Measurements from ENCODE around the gene TMEM151A.

The TMEM151A gene

DNA sequence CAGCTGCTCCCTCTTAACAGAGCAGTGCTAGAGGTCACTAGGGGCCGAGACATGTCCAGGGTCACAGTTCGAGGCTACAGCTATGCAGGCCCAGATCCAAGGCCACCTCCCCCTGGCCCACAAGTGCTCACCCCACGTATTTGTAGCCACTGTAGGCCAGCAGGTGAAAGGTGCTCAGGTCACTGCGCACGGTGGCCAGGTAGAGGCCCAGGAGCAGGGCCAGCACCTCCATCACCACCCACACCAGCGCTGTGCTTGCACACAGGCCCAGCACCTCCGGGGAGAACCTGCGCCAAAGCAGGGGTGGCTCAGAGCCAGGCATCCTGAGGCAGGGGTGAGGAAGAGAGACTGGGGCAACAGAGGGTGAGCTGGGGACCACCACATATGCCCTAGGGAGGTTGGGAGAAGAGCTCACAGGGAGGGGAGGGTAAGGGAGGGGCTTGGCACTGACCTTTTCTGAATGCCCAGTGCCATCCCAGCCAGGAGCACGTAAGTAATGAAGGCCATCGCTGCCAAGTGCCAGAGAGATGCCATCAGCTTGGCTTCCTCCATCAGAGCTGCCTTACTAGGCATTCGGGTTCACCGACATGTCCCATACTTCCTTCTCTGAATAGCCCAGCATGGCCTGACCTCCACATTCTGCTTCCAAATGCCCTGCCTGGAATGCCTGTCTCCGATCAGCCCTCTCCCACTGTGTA lies 6.3 kb upstream of the TMEM151A start:
- Histone ChIP-seq H4K8ac (ENCODE audit: low read depth, low read length) (no peak overlapping the region), H3K4ac (ENCODE audit: low read length) (no peak overlapping the region), H2AFZ (ENCODE audit: low read length) (no peak overlapping the region), H3K4me1 (ENCODE audit: control insufficient read depth in 2 of 2, insufficient read depth in 1 of 2, low read depth in 1 of 2, low read length in 2 of 2) (peaks cover 28 to 33% of the 10 kb centered on the region in 2 donors), H3K23ac (ENCODE audit: low read depth, low read length, poor library complexity) (peak overlapping the region; percentile 74), H3K4me2 (ENCODE audit: insufficient read depth, low read length, poor library complexity, severe bottlenecking) (no peak overlapping the region), H3K18ac (ENCODE audit: low read length) (no peak overlapping the region), H3K4me3 (ENCODE audit: low read length in 2 of 2) (no peak overlapping the region), H3K14ac (ENCODE audit: low read length) (no peak overlapping the region), H3K27ac (replicated peaks; ENCODE audit: low read length) (no peak overlapping the region), H3K9ac (ENCODE audit: low read depth, low read length, poor library complexity) (no peak overlapping the region), H3K79me1 (ENCODE audit: low read depth, low read length) (peaks cover 4% of the 10 kb centered on the region), H2BK12ac (ENCODE audit: low read length) (no peak overlapping the region), H3K27me3 (ENCODE audit: control insufficient read depth in 3 of 3, insufficient read depth in 3 of 3, low read depth in 1 of 3, low read length in 3 of 3) (peaks cover 0 to 5% (median 4%) of the 10 kb centered on the region in 3 experiments), H2AK5ac (ENCODE audit: low read depth, low read length) (peak overlapping the region; percentile 47), H3K36me3 (replicated peaks in 1 of 2; ENCODE audit: control insufficient read depth in 2 of 2, insufficient read depth in 2 of 2, low read length in 2 of 2) (peaks cover 21 to 58% of the 10 kb centered on the region in 2 donors), H2BK120ac (ENCODE audit: low read depth, low read length) (no peak overlapping the region), H4K91ac (ENCODE audit: low read depth, low read length, poor library complexity) (no peak overlapping the region), H2BK5ac (ENCODE audit: low read length) (peak overlapping the region; percentile 35), H2BK15ac (ENCODE audit: low read length) (no peak overlapping the region), H3K9me3 (replicated peaks in 1 of 2; ENCODE audit: control insufficient read depth in 2 of 2, insufficient read depth in 1 of 2, low read depth in 1 of 2, low read length in 2 of 2) (no peaks in the 10 kb centered on the region)
- no CpG with 5 or more reads among the region's 13 CpGs for WGBS, 2 donors (ENCODE audit: extremely low coverage in 2 of 2, insufficient read length in 2 of 2, insufficient replicate concordance in 1 of 2)
- no peak for DNase-seq (ENCODE audit: low spot score)

DNA sequence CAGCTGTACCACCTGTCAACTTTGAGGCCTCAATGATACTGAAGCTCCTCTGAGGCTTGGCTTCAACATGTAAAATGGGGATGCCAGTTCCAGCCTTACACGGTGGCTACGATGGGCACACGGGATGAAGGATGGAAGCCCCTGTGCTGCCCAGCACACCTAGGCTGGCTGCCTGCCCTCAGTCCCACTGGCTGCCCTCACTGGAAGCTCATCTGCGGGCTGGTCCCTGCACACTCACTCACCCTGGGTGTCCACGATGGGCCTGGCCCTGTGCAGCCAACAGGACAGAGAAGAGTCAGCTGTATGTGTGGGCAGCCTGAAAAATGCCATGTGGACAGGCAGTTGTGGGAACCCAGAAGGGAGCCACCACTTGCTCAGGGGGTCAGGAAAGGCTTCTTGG lies 5.0 kb upstream of the TMEM151A start:
- no peak overlapping the region for H3K4ac ChIP-seq (ENCODE audit: low read length)
- DNase-seq (ENCODE audit: low spot score): no peak
- H2AFZ ChIP-seq (ENCODE audit: low read length): no peak overlapping the region
- H3K36me3 ChIP-seq (replicated peaks in 1 of 2; ENCODE audit: control insufficient read depth in 2 of 2, insufficient read depth in 2 of 2, low read length in 2 of 2): peaks cover 19 to 48% of the 10 kb centered on the region in 2 donors
- no peak overlapping the region for H3K14ac ChIP-seq (ENCODE audit: low read length)
- H3K23ac ChIP-seq (ENCODE audit: low read depth, low read length, poor library complexity): no peak overlapping the region
- peaks cover 20 to 22% of the 10 kb centered on the region in 2 donors for H3K4me1 ChIP-seq (ENCODE audit: control insufficient read depth in 2 of 2, insufficient read depth in 1 of 2, low read depth in 1 of 2, low read length in 2 of 2)
- peaks cover 6 to 17% (median 16%) of the 10 kb centered on the region in 3 experiments for H3K27me3 ChIP-seq (ENCODE audit: control insufficient read depth in 3 of 3, insufficient read depth in 3 of 3, low read depth in 1 of 3, low read length in 3 of 3)
- no peak overlapping the region for H3K18ac ChIP-seq (ENCODE audit: low read length)
- H2BK5ac ChIP-seq (ENCODE audit: low read length): no peak overlapping the region
- WGBS, 2 donors (ENCODE audit: extremely low coverage in 2 of 2, insufficient read length in 2 of 2, insufficient replicate concordance in 1 of 2): no CpG with 5 or more reads among the region's 5 CpGs
- no peak overlapping the region for H4K91ac ChIP-seq (ENCODE audit: low read depth, low read length, poor library complexity)
- H3K79me1 ChIP-seq (ENCODE audit: low read depth, low read length): peaks cover 4% of the 10 kb centered on the region
- H2AK5ac ChIP-seq (ENCODE audit: low read depth, low read length): no peak overlapping the region
- H3K4me3 ChIP-seq (ENCODE audit: low read length in 2 of 2): peak overlapping the region in 1 of 2 donors; percentile 46
- H4K8ac ChIP-seq (ENCODE audit: low read depth, low read length): no peak overlapping the region
- H3K4me2 ChIP-seq (ENCODE audit: insufficient read depth, low read length, poor library complexity, severe bottlenecking): no peak overlapping the region
- no peak overlapping the region for H2BK12ac ChIP-seq (ENCODE audit: low read length)
- no peak overlapping the region for H2BK120ac ChIP-seq (ENCODE audit: low read depth, low read length)
- no peak overlapping the region for H2BK15ac ChIP-seq (ENCODE audit: low read length)
- peaks cover 0 to 4% of the 10 kb centered on the region in 2 donors for H3K9me3 ChIP-seq (replicated peaks in 1 of 2; ENCODE audit: control insufficient read depth in 2 of 2, insufficient read depth in 1 of 2, low read depth in 1 of 2, low read length in 2 of 2)
- no peak overlapping the region for H3K27ac ChIP-seq (replicated peaks; ENCODE audit: low read length)
- peak overlapping the region; percentile 82 for H3K9ac ChIP-seq (ENCODE audit: low read depth, low read length, poor library complexity)

DNA sequence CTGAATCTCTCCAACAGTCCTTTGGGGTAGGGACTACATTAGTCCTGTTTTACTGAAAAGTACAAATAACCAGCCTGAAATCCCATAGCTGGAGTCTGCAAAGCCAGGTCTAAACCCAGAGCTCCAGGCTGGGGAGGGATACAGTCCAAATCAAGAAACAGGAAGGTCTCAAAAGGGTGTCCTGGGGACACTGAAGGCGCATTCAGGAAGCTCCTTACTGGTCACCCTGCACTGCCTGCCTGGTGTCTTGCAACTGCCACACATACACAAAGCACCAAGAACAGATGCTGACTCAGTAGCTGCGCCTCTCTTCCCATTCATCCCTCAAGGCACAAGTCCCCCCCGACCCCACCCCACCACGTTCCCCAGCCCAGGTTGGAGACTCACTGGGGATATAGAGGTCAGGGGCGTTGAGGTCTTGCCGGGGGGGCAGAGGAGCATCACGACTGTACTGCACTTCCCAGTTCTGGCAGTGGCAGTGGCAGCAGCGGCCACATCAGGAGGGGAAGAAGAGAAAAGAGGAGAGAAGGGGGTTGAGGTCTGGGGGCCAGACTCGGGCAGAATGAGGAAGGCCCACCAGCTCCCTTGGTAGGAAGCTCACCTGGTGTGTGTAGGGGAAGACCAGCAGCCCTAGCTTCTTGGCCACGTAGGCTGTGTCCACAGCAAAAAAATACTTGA lies 4.3 kb upstream of the TMEM151A start:
- peaks cover 17 to 18% of the 10 kb centered on the region in 2 donors for H3K4me1 ChIP-seq (ENCODE audit: control insufficient read depth in 2 of 2, insufficient read depth in 1 of 2, low read depth in 1 of 2, low read length in 2 of 2)
- H4K91ac ChIP-seq (ENCODE audit: low read depth, low read length, poor library complexity): no peak overlapping the region
- H3K36me3 ChIP-seq (replicated peaks in 1 of 2; ENCODE audit: control insufficient read depth in 2 of 2, insufficient read depth in 2 of 2, low read length in 2 of 2): peaks cover 19 to 44% of the 10 kb centered on the region in 2 donors
- no CpG with 5 or more reads among the region's 10 CpGs for WGBS, 2 donors (ENCODE audit: extremely low coverage in 2 of 2, insufficient read length in 2 of 2, insufficient replicate concordance in 1 of 2)
- H3K4me3 ChIP-seq (ENCODE audit: low read length in 2 of 2): peak overlapping the region in 1 of 2 donors; percentile 63
- no peak overlapping the region for H2BK5ac ChIP-seq (ENCODE audit: low read length)
- no peak for DNase-seq (ENCODE audit: low spot score)
- H2AFZ ChIP-seq (ENCODE audit: low read length): no peak overlapping the region
- H2BK12ac ChIP-seq (ENCODE audit: low read length): no peak overlapping the region
- no peak overlapping the region for H3K4me2 ChIP-seq (ENCODE audit: insufficient read depth, low read length, poor library complexity, severe bottlenecking)
- no peak overlapping the region for H3K27ac ChIP-seq (replicated peaks; ENCODE audit: low read length)
- no peak overlapping the region for H3K14ac ChIP-seq (ENCODE audit: low read length)
- no peak overlapping the region for H4K8ac ChIP-seq (ENCODE audit: low read depth, low read length)
- H3K18ac ChIP-seq (ENCODE audit: low read length): no peak overlapping the region
- H3K27me3 ChIP-seq (ENCODE audit: control insufficient read depth in 3 of 3, insufficient read depth in 3 of 3, low read depth in 1 of 3, low read length in 3 of 3): peaks cover 11 to 23% (median 23%) of the 10 kb centered on the region in 3 experiments
- peaks cover 6% of the 10 kb centered on the region for H3K79me1 ChIP-seq (ENCODE audit: low read depth, low read length)
- no peak overlapping the region for H2BK15ac ChIP-seq (ENCODE audit: low read length)
- no peak overlapping the region for H3K4ac ChIP-seq (ENCODE audit: low read length)
- H2AK5ac ChIP-seq (ENCODE audit: low read depth, low read length): no peak overlapping the region
- H2BK120ac ChIP-seq (ENCODE audit: low read depth, low read length): no peak overlapping the region
- no peak overlapping the region for H3K23ac ChIP-seq (ENCODE audit: low read depth, low read length, poor library complexity)
- peaks cover 0 to 4% of the 10 kb centered on the region in 2 donors for H3K9me3 ChIP-seq (replicated peaks in 1 of 2; ENCODE audit: control insufficient read depth in 2 of 2, insufficient read depth in 1 of 2, low read depth in 1 of 2, low read length in 2 of 2)
- H3K9ac ChIP-seq (ENCODE audit: low read depth, low read length, poor library complexity): no peak overlapping the region
